VCaP (cell line): ENCODE results near the gene UBE3A.

ENCODE experiments used
- H3K27ac ChIP-seq: fragments of 450-650 bp; 2 replicates; pipeline ENCODE4 v1.5.1; 2017
- CTCF ChIP-seq: fragments of 450-650 bp; conservative IDR thresholded peaks from 2 replicates; pipeline ENCODE4 v1.5.1; 2017; ENCODE audit warnings: mild to moderate bottlenecking, moderate library complexity

UBE3A gene

GRCh38 chr15:25362545-25362944 lies 76.3 kb downstream of the UBE3A start:
- no peak overlapping the region for H3K27ac ChIP-seq
- no peak for TF ChIP-seq CTCF

GRCh38 chr15:25347707-25348106 lies 91.1 kb downstream of the UBE3A start:
- no peak overlapping the region for H3K27ac ChIP-seq
- no peak for TF ChIP-seq CTCF

GRCh38 chr15:25346371-25346770 lies 92.5 kb downstream of the UBE3A start:
- peak overlapping the region; percentile 36; the same call in 1 of the 2 replicates for H3K27ac ChIP-seq
- TF ChIP-seq CTCF, result no peak

GRCh38 chr15:25345943-25346342 lies 92.9 kb downstream of the UBE3A start:
- TF ChIP-seq CTCF, result peak; percentile 68

GRCh38 chr15:25342629-25343028 lies 96.2 kb downstream of the UBE3A start:
- no peak overlapping the region for H3K27ac ChIP-seq
- no peak for TF ChIP-seq CTCF

More at GRCh38 chr15:25345943-25346342, 92.9 kb downstream of the UBE3A start:
- peak overlapping the region; percentile 36; the same call in 1 of the 2 replicates for H3K27ac ChIP-seq

GRCh38 chr15:25339431-25339830 lies 99.4 kb downstream of the UBE3A start:
- peak overlapping the region; percentile 47 for H3K27ac ChIP-seq
- TF ChIP-seq CTCF, result no peak

DNA sequence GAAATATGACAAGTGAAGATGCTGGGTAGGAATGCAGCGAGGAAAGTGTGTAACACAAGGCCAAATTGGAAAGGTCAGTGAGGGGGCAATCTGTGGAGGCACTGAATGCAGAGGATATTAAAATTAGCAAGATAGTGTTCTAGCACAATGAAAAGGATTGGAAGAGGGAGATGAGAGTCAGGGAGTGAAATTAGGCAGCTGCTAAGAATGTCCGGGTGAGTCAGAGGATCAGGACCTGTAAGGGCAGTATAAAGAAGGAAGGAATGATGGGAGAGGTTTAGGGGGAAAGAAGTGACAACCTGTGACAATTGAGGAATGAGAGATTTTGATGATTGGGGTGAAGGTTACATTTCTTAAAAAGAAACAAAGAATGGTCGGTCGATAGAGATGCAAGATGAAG lies 103.5 kb downstream of the UBE3A start:
- no peak overlapping the region for H3K27ac ChIP-seq
- no peak for TF ChIP-seq CTCF

DNA sequence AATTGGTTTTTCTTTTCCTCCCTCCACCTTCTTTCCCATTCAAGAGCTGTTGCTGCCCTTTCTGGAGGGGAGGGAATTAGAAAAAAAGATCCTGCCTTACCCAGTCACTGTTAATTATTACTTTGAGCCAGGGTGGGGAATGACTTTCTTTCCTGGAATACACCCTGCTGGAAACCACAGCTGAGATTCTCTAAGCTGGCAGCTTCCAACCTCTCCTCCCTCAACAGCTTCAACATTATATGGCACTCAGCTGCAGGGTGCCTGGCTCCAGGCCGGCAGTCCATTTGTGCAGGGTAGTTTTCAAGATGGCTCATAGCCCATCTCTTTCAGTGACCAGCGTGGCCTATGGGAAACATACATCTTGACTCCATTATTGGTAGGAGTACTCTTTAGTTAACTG lies 105.8 kb downstream of the UBE3A start:
- no peak for TF ChIP-seq CTCF

More for the DNA sequence above, 105.8 kb downstream of the UBE3A start:
- H3K27ac ChIP-seq, result no peak overlapping the region
